B cell (primary cell): ENCODE measurements around the gene TMEM144. TPM values are rescaled to one million over a fixed set of nuclear protein-coding genes. Genes with fewer than 3 reads are reported as not detected.

Source experiments
- ATAC-seq: fragments of 200-7000 bp; cut with Tn5 transposase; one replicate; pipeline ENCODE4 v1.10.0; 2021; ENCODE audit warnings: low read depth, mild to moderate bottlenecking, moderate number of reproducible peaks, moderate library complexity
- CTCF ChIA-PET: fragments of 350-600 bp; sonication (Branson Sonifier 250); formaldehyde crosslinking; loops from one replicate; lab custom pipeline; 2021; ENCODE audit warnings: antibody characterized with exemption, inconsistent platforms; lab: Charles Lee
- POLR2A ChIA-PET: fragments of 350-600 bp; sonication (Branson Sonifier 250); formaldehyde crosslinking; loops from one replicate; lab custom pipeline; 2021; ENCODE audit warnings: antibody characterized with exemption; lab: Charles Lee
- DNase-seq: peaks from one replicate; pipeline ENCODE4 v3.0.0; 2013
- H2AFZ ChIP-seq: 2 replicates; pipeline ENCODE4 v1.6.1; 2012; ENCODE audit warnings: mild to moderate bottlenecking, low read depth, low read length; ENCODE audit not compliant: insufficient read depth, poor library complexity, severe bottlenecking
- H3K27ac ChIP-seq, 2 donors: 1 replicate in 1 of 2; 2 replicates in 1 of 2; pipeline ENCODE4 v1.5.1; 2012 to 2013; ENCODE audit warnings: low read length in 2 of 2, mild to moderate bottlenecking in 2 of 2, moderate library complexity in 1 of 2
- H3K27me3 ChIP-seq, 4 experiments: fragments of 200-600 bp in 1 of 4; sonication (generic) in 1 of 4; replicated peaks in 1 of 4; 1 replicate in 2 of 4; 2 replicates in 2 of 4; pipeline versions ENCODE4 v1.6.1 to v1.7.0; 2013 to 2016; ENCODE audit warnings: low read length in 3 of 4, mild to moderate bottlenecking in 2 of 4, mixed read lengths in 1 of 4, moderate library complexity in 1 of 4; ENCODE audit not compliant: insufficient read depth in 4 of 4, control insufficient read depth in 3 of 4; ENCODE audit errors: control extremely low read depth in 1 of 4
- H3K36me3 ChIP-seq, 2 experiments: replicated peaks in 1 of 2; 1 replicate in 1 of 2; 2 replicates in 1 of 2; pipeline versions ENCODE4 v1.6.1 to v1.7.1; 2013; ENCODE audit warnings: low read length in 1 of 2; ENCODE audit not compliant: insufficient read depth in 2 of 2, control insufficient read depth in 1 of 2; ENCODE audit errors: control extremely low read depth in 1 of 2, extremely low read depth in 1 of 2
- H3K4me1 ChIP-seq, 2 donors: fragments of 200-600 bp in 1 of 2; sonication (generic) in 1 of 2; 1 replicate in 1 of 2; 2 replicates in 1 of 2; pipeline versions ENCODE4 v1.5.1 to v1.6.1; 2013 to 2017; ENCODE audit warnings: low read length in 2 of 2; ENCODE audit not compliant: control insufficient read depth in 2 of 2, insufficient read depth in 2 of 2
- H3K4me2 ChIP-seq: replicated peaks from 2 replicates; pipeline ENCODE3; 2012; ENCODE audit warnings: mild to moderate bottlenecking, low read depth, low read length; ENCODE audit not compliant: poor library complexity, severe bottlenecking
- H3K4me3 ChIP-seq, 5 experiments: fragments of 200-600 bp in 1 of 5; sonication (generic) in 1 of 5; 1 replicate in 3 of 5; 2 replicates in 2 of 5; pipeline versions ENCODE4 v1.5.1 to v1.7.0; 2011 to 2016; ENCODE audit warnings: low read length in 4 of 5, mild to moderate bottlenecking in 4 of 5, low read depth in 2 of 5, control low read depth in 1 of 5, moderate library complexity in 1 of 5; ENCODE audit not compliant: insufficient read depth in 1 of 5; ENCODE audit errors: control extremely low read depth in 1 of 5, extremely low read depth in 1 of 5
- H3K79me2 ChIP-seq: fragments of 200-600 bp; sonication (generic); one replicate; pipeline ENCODE4 v1.6.0; 2016; ENCODE audit warnings: low read length; ENCODE audit not compliant: control insufficient read depth, insufficient read depth
- H3K9ac ChIP-seq: fragments of 200-600 bp; sonication (generic); 2 replicates; pipeline ENCODE4 v1.6.1; 2017; ENCODE audit warnings: mild to moderate bottlenecking, low read length, moderate library complexity
- H3K9me3 ChIP-seq, 3 donors: one replicate each; pipeline versions ENCODE4 v1.6.1 to v1.7.1; 2013; ENCODE audit warnings: low read length in 2 of 3; ENCODE audit not compliant: control insufficient read depth in 2 of 3, insufficient read depth in 1 of 3; ENCODE audit errors: control extremely low read depth in 1 of 3
- H4K20me1 ChIP-seq: 2 replicates; pipeline ENCODE4 v1.6.0; 2012; ENCODE audit warnings: mild to moderate bottlenecking, low read length; ENCODE audit not compliant: insufficient read depth, control insufficient read depth, poor library complexity, severe bottlenecking
- H3K27ac Mint-ChIP-seq: one replicate; pipeline ENCODE4 v1.8.0; 2021; ENCODE audit warnings: mixed read lengths
- H3K27me3 Mint-ChIP-seq: one replicate; pipeline ENCODE4 v1.8.0; 2021; ENCODE audit warnings: mixed read lengths
- H3K4me1 Mint-ChIP-seq: one replicate; pipeline ENCODE4 v1.8.0; 2021; ENCODE audit warnings: mixed read lengths
- H3K4me3 Mint-ChIP-seq: one replicate; pipeline ENCODE4 v1.8.0; 2021; ENCODE audit warnings: mixed read lengths
- H3K9me3 Mint-ChIP-seq: one replicate; pipeline ENCODE4 v1.8.0; 2022; ENCODE audit warnings: mixed read lengths; ENCODE audit not compliant: insufficient read depth
- EZH2 ChIP-seq: IDR thresholded peaks from 2 replicates; pipeline ENCODE4 v1.6.1; 2012; ENCODE audit warnings: borderline replicate concordance, low read depth, mild to moderate bottlenecking, moderate library complexity, low read length; ENCODE audit not compliant: insufficient read depth, poor library complexity, severe bottlenecking
- WGBS: methylation state at CpG from one replicate; pipeline ENCODE4 v1.1.5; 2013; ENCODE audit warnings: missing lambda C conversion rate; ENCODE audit not compliant: insufficient coverage; 5-methylcytosine and 5-hydroxymethylcytosine counted together
- intact Hi-C: fragments of 100-400 bp; cut with micrococcal nuclease; formaldehyde crosslinking; loops from one replicate; pipeline ENCODE4 v1.10.0; 2022
- polyA plus RNA-seq: library from polyadenylated mRNA; depleted of rRNA; stranded (reverse); fragments of >200 nt; gene quantifications from 2 replicates; pipeline ENCODE4 v1.2.3, GENCODE V29; 2012
- total RNA-seq, 2 donors: library from RNA; stranded (reverse); fragments of 120-200 nt in 1 of 2; gene quantifications; 1 replicate in 1 of 2; 2 replicates in 1 of 2; pipeline versions ENCODE4 v1.2.3 to v1.2.4, GENCODE V29; 2013 to 2022
- TF ChIP-seq, protein P1 (sequence below): fragments of 200-600 bp; IDR thresholded peaks from one replicate; pipeline ENCODE4 v1.8.0; 2022; ENCODE audit warnings: antibody characterized with exemption, mild to moderate bottlenecking

TMEM144 gene
- total and polyA plus RNA-seq, 2 donors (not counting 1 experiment from before 2014, with no cell fraction given), result 0.06 to 0.07 TPM

DNA sequence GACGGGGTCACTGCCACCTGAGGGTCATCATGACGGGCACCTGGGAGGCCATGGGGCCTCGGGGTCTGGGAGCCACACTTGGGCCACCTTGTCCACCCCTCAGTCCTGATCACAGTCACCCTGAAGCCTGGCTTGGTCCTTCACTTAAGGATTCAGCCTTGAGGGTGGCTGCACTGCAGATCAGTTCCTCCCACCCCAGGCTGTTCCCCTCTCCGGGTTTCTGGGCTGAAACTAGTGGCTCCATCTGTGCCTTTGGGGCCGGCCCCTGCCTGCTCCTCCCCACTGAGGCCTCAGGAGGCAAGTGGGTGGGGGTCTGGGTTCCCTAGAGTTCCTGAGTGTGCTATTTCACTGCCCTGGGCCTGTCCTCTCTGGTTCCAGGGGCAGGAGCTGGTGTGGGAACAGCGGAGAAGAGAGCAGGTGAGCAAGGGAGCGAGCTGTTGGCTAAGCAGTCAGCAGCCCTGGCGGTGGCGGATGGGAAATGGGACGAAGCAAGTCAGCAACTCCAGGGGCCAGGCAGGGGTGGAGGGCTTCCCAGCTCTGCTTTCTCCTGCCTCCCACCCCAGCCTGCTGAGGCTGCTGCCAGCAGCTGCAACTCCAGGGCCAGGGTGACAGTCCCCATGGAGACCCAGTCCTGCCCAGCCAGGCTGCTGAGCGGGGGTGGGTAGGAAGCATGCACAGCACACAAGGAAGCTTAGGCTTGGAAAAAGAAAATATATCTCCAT lies 81.2 kb downstream of the TMEM144 start:
- Histone ChIP-seq H3K4me3 (no peak overlapping the region), H2AFZ (no peak overlapping the region), H3K9me3 (peaks cover 0 to 20% (median 0%) of the 10 kb centered on the region in 3 donors), H3K9ac (no peak overlapping the region), H3K4me2 (no peak overlapping the region), H3K79me2 (no peaks in the 10 kb centered on the region), H4K20me1 (no peaks in the 10 kb centered on the region), H3K27me3 (no peaks in the 10 kb centered on the region), H3K4me1 (no peaks in the 10 kb centered on the region), H3K27ac (no peak overlapping the region), H3K36me3 (no peaks in the 10 kb centered on the region)
- DNase-seq (no peak), ATAC-seq (no peak)
- TF ChIP-seq, protein P1, sequence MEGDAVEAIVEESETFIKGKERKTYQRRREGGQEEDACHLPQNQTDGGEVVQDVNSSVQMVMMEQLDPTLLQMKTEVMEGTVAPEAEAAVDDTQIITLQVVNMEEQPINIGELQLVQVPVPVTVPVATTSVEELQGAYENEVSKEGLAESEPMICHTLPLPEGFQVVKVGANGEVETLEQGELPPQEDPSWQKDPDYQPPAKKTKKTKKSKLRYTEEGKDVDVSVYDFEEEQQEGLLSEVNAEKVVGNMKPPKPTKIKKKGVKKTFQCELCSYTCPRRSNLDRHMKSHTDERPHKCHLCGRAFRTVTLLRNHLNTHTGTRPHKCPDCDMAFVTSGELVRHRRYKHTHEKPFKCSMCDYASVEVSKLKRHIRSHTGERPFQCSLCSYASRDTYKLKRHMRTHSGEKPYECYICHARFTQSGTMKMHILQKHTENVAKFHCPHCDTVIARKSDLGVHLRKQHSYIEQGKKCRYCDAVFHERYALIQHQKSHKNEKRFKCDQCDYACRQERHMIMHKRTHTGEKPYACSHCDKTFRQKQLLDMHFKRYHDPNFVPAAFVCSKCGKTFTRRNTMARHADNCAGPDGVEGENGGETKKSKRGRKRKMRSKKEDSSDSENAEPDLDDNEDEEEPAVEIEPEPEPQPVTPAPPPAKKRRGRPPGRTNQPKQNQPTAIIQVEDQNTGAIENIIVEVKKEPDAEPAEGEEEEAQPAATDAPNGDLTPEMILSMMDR, result no peak
- no peak for TF ChIP-seq EZH2
- Mint-ChIP-seq H3K4me3 (no peak overlapping the region), H3K27me3 (no peaks in the 10 kb centered on the region), H3K27ac (no peak overlapping the region), H3K4me1 (no peaks in the 10 kb centered on the region), H3K9me3 (peaks cover 5% of the 10 kb centered on the region)
- 84% methylated on average over 10 of the region's 11 CpGs for WGBS
- CTCF ChIA-PET, result no interaction called here
- POLR2A ChIA-PET, result no interaction called here
- intact Hi-C loops, result no loop called here

DNA sequence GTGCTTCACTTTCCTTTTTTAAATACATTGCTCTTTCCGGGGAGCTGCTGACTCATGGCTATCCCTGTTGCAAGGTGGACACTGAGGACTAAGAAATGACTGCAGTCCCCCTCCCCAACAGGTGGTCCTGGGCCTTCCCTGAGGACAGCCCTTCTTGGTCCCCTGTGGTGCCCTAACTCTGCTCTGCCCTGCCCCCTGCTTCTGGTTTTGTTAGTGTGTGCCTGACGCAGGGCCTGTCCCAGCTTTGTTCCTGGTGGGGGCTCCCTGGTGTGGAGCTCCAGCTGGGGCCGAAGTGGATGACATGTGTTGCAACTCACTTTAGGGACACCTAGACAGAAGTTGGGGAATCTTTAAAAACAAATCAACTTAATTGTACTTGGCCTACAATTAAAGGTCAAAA lies 81.9 kb downstream of the TMEM144 start:
- CTCF ChIA-PET, result no interaction called here
- no peak overlapping the region for H3K9ac ChIP-seq
- Mint-ChIP-seq H3K4me1 (no peaks in the 10 kb centered on the region), H3K4me3 (no peak overlapping the region), H3K27ac (no peak overlapping the region), H3K9me3 (peaks cover 5% of the 10 kb centered on the region), H3K27me3 (no peaks in the 10 kb centered on the region)
- ATAC-seq (no peak), DNase-seq (no peak)
- H3K4me2 ChIP-seq, result no peak overlapping the region
- POLR2A ChIA-PET, result no interaction called here
- H2AFZ ChIP-seq, result no peak overlapping the region
- H4K20me1 ChIP-seq, result no peaks in the 10 kb centered on the region
- H3K4me1 ChIP-seq, result no peaks in the 10 kb centered on the region
- no peak for TF ChIP-seq EZH2
- TF ChIP-seq, protein P1, result no peak
- 100% methylated on average over 1 of the region's 3 CpGs for WGBS
- no peak overlapping the region for H3K27ac ChIP-seq
- H3K36me3 ChIP-seq, result no peaks in the 10 kb centered on the region
- no peak overlapping the region for H3K4me3 ChIP-seq
- no peaks in the 10 kb centered on the region for H3K27me3 ChIP-seq
- H3K79me2 ChIP-seq, result no peaks in the 10 kb centered on the region
- peaks cover 0 to 20% (median 0%) of the 10 kb centered on the region in 3 donors for H3K9me3 ChIP-seq
- intact Hi-C loops, result no loop called here
